ENCODE measurements around the gene ID3. TPM values are rescaled to one million over a fixed set of nuclear protein-coding genes. Genes with fewer than 3 reads are reported as not detected.

Gene ID3
- total and polyA plus RNA-seq, 9 of the 15 experiments (the other 6 are each of a cell fraction or from before 2014, with no cell fraction given), result 6.8 to 59.8 (median 23.5) TPM

DNA sequence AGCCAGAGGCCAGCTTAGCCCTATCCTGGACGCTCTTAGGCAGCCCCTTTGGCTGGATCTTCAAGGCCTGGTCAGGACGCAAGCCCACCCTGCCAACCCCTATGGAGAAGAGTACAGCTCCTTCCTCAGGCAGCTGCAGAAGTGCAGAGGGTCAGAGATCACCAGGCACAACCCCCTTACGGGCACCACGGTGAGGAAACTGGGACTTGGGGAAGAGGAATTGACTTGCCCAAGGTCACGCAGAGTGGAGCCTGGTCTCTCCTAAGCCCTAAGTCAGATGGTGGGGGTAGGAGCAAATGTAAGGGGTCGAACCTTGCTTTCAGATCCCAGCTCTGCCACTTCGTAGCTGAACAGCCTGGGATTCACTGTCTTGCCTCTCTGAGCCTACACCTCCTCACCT lies 31.9 kb downstream of the ID3 start:
- BruUV-seq (replicated peaks), result no TSS peak
- Histone ChIP-seq H3K4me2 (ENCODE audit: insufficient read depth, low read length) (no peak overlapping the region), H3K9ac (ENCODE audit: insufficient read depth in 1 of 2, low read depth in 2 of 2, low read length in 2 of 2) (peak overlapping the region in 1 of 2 experiments; percentile 73; a peak in 2 of 4 replicates), H3K27me3 (ENCODE audit: control insufficient read depth in 2 of 2, insufficient read depth in 2 of 2, low read length in 2 of 2) (no peaks in the 10 kb centered on the region), H4K20me1 (replicated peaks; ENCODE audit: control insufficient read depth, insufficient read depth, low read length) (peaks cover 25% of the 10 kb centered on the region; the same call in 1 of the 2 replicates), H3K4me3 (no peak overlapping the region), H3K9me3 (replicated peaks; ENCODE audit: control insufficient read depth, insufficient read depth, low read depth, low read length) (no peaks in the 10 kb centered on the region), H2AFZ (ENCODE audit: low read depth, low read length) (no peak overlapping the region), H3K9me1 (ENCODE audit: control insufficient read depth, insufficient read depth, low read length) (peaks cover 10% of the 10 kb centered on the region), H3K36me3 (ENCODE audit: control insufficient read depth, insufficient read depth, low read length) (peaks cover 44% of the 10 kb centered on the region), H3K27ac (ENCODE audit: extremely low read depth, low read depth, low read length) (no peak overlapping the region), H3K4me1 (replicated peaks in 1 of 2; ENCODE audit: control insufficient read depth in 2 of 2, insufficient read depth in 2 of 2, low read length in 2 of 2) (peaks cover 49 to 59% of the 10 kb centered on the region in 2 experiments), H3K79me2 (ENCODE audit: control insufficient read depth, insufficient read depth, low read length) (peaks cover 62% of the 10 kb centered on the region)
- WGBS (ENCODE audit: insufficient coverage, low coverage, missing lambda C conversion rate), result 84% methylated on average over 7 of the region's 7 CpGs
- in situ Hi-C loops (cut with MboI) (no loop called here), intact Hi-C loops (cut with micrococcal nuclease) (no loop called here)
- FAIRE-seq (no peak), DNase-seq (ENCODE audit: extremely low read depth in 1 of 4, low spot score in 3 of 4) (no peak), ATAC-seq (no peak)
- TF ChIP-seq PHB (CRISPR knock-in tag; IDR thresholded peaks at IDR 0.05) (no peak), OTX1 (CRISPR knock-in tag; IDR thresholded peaks at IDR 0.05) (no peak), ZNF696 (CRISPR knock-in tag; conservative IDR thresholded peaks at IDR 0.05) (no peak), E2F3 (CRISPR knock-in tag; IDR thresholded peaks at IDR 0.05) (no peak), TGIF2 (CRISPR knock-in tag; IDR thresholded peaks at IDR 0.05) (no peak), AFF1 (IDR thresholded peaks at IDR 0.05; ENCODE audit: low read depth in 1 of 2, partially characterized antibody in 2 of 2) (no peak), PCBP2 (IDR thresholded peaks at IDR 0.05; ENCODE audit: low read depth, low read length, poor library complexity, severe bottlenecking) (no peak), KAT2B (IDR thresholded peaks at IDR 0.05; ENCODE audit: low read depth, low read length) (no peak), MED1 (CRISPR knock-in tag; IDR thresholded peaks at IDR 0.05; ENCODE audit: borderline replicate concordance) (no peak), NONO (IDR thresholded peaks at IDR 0.05; ENCODE audit: low read depth in 2 of 2, low read length in 1 of 2) (no peak), USF2 (CRISPR knock-in tag; IDR thresholded peaks at IDR 0.05) (no peak)
- TF ChIP-seq, protein P1, sequence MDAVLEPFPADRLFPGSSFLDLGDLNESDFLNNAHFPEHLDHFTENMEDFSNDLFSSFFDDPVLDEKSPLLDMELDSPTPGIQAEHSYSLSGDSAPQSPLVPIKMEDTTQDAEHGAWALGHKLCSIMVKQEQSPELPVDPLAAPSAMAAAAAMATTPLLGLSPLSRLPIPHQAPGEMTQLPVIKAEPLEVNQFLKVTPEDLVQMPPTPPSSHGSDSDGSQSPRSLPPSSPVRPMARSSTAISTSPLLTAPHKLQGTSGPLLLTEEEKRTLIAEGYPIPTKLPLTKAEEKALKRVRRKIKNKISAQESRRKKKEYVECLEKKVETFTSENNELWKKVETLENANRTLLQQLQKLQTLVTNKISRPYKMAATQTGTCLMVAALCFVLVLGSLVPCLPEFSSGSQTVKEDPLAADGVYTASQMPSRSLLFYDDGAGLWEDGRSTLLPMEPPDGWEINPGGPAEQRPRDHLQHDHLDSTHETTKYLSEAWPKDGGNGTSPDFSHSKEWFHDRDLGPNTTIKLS (IDR thresholded peaks at IDR 0.05; ENCODE audit: borderline replicate concordance, low read depth), result no peak
- CTCF ChIA-PET (ENCODE audit: low intra/inter-chr PET ratio), result no interaction called here
- POLR2A ChIA-PET, result interaction anchor here (0.7 to 7.0 kb wide), 8 partner anchors 11 to 164 kb away, joined by 3 to 65 read pairs (median 7); partner anchors contain the start of gene RPL11
